HG03095 (cell line): Measurements from ENCODE around the gene GATA1.

Experiments used
- ATAC-seq: cut with Tn5 transposase; IDR thresholded peaks from one replicate; pipeline ENCODE4 v1.9.1; 2021; ENCODE audit warnings: moderate library complexity; ENCODE audit not compliant: unreplicated experiment

Gene GATA1

GRCh38 chrX:48839686-48840085 is 53.3 kb downstream of the GATA1 start:
- no peak for ATAC-seq
